OCI-LY3 (cell line): ENCODE results near the gene UPK3A.

Source experiments
- EZH2phosphoT487 ChIP-seq: fragments of 200-600 bp; shearing (Covaris generic); IDR thresholded peaks from 2 replicates; pipeline ENCODE4 v1.6.1; 2018; ENCODE audit warnings: antibody characterized with exemption, mixed run types, low read depth
- TF ChIP-seq, protein P1 (sequence below): fragments of 200-600, 300-600 bp; sonication (generic); IDR thresholded peaks from 2 replicates; pipeline ENCODE4 v1.5.1; 2014; ENCODE audit warnings: antibody characterized with exemption, low read length, low read depth

DNA sequence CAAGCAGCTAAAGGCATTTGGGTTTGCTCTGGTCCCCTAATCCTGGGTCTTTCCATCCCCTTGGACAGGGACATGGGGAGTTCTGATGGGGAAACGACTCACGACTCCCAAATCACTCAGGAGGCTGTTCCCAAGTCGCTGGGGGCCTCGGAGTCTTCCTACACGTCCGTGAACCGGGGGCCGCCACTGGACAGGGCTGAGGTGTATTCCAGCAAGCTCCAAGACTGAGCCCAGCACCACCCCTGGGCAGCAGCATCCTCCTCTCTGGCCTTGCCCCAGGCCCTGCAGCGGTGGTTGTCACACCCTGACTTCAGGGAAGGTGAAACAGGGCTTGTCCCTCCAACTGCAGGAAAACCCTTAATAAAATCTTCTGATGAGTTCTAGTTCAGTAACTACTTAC is 10.7 kb downstream of the UPK3A start:
- TF ChIP-seq, protein P1, sequence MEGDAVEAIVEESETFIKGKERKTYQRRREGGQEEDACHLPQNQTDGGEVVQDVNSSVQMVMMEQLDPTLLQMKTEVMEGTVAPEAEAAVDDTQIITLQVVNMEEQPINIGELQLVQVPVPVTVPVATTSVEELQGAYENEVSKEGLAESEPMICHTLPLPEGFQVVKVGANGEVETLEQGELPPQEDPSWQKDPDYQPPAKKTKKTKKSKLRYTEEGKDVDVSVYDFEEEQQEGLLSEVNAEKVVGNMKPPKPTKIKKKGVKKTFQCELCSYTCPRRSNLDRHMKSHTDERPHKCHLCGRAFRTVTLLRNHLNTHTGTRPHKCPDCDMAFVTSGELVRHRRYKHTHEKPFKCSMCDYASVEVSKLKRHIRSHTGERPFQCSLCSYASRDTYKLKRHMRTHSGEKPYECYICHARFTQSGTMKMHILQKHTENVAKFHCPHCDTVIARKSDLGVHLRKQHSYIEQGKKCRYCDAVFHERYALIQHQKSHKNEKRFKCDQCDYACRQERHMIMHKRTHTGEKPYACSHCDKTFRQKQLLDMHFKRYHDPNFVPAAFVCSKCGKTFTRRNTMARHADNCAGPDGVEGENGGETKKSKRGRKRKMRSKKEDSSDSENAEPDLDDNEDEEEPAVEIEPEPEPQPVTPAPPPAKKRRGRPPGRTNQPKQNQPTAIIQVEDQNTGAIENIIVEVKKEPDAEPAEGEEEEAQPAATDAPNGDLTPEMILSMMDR = no peak
- no peak for TF ChIP-seq EZH2phosphoT487
